Fibroblast of lung (primary cell): ENCODE measurements around the gene CTNNA2. TPM values are rescaled to one million over a fixed set of nuclear protein-coding genes. Genes with fewer than 3 reads are reported as not detected.

Experiments
- DNase-seq, 2 donors: peaks; one replicate each; pipeline versions ENCODE4 v3.0.0 to v3.0.0-alpha.2; 2010; ENCODE audit warnings: low read depth in 2 of 2
- H2AFZ ChIP-seq: 2 replicates; pipeline ENCODE4 v1.5.1; 2012; ENCODE audit warnings: low read length, control low read depth, inconsistent platforms
- H3K27ac ChIP-seq: 2 replicates; pipeline ENCODE4 v1.5.1; 2011; ENCODE audit warnings: low read length, control low read depth; ENCODE audit not compliant: insufficient read depth
- H3K27me3 ChIP-seq: 2 replicates; pipeline ENCODE4 v1.5.1; 2011; ENCODE audit warnings: mild to moderate bottlenecking, low read length; ENCODE audit not compliant: control insufficient read depth, insufficient read depth
- H3K36me3 ChIP-seq: 2 replicates; pipeline ENCODE4 v1.5.1; 2011; ENCODE audit warnings: low read length; ENCODE audit not compliant: control insufficient read depth, insufficient read depth
- H3K4me1 ChIP-seq: 2 replicates; pipeline ENCODE4 v1.5.1; 2011; ENCODE audit warnings: low read length; ENCODE audit not compliant: control insufficient read depth, insufficient read depth; ENCODE audit errors: extremely low read depth
- H3K4me2 ChIP-seq: 2 replicates; pipeline ENCODE4 v1.5.1; 2011; ENCODE audit warnings: low read length, control low read depth; ENCODE audit not compliant: insufficient read depth; ENCODE audit errors: extremely low read depth
- H3K4me3 ChIP-seq, 4 experiments: fragments of 200-600 bp in 1 of 4; sonication (generic) in 1 of 4; replicated peaks in 1 of 4; 2 replicates each; pipeline ENCODE4 v1.5.1; 2011 to 2016; ENCODE audit warnings: low read length in 4 of 4, low read depth in 3 of 4, mild to moderate bottlenecking in 3 of 4, control low read depth in 2 of 4, inconsistent platforms in 1 of 4, mixed read lengths in 1 of 4; ENCODE audit not compliant: insufficient read depth in 1 of 4; ENCODE audit errors: control extremely low read depth in 1 of 4
- H3K79me2 ChIP-seq: 2 replicates; pipeline ENCODE4 v1.5.1; 2012; ENCODE audit warnings: mild to moderate bottlenecking, low read length, inconsistent platforms; ENCODE audit not compliant: control insufficient read depth, insufficient read depth
- H3K9ac ChIP-seq: 2 replicates; pipeline ENCODE4 v1.5.1; 2011; ENCODE audit warnings: mild to moderate bottlenecking, low read length, control low read depth; ENCODE audit not compliant: insufficient read depth
- H3K9me3 ChIP-seq: 2 replicates; pipeline ENCODE4 v1.5.1; 2012; ENCODE audit warnings: low read depth, low read length; ENCODE audit not compliant: control insufficient read depth, insufficient read depth
- H4K20me1 ChIP-seq: 2 replicates; pipeline ENCODE4 v1.5.1; 2011; ENCODE audit warnings: low read length; ENCODE audit not compliant: control insufficient read depth, insufficient read depth; ENCODE audit errors: extremely low read depth
- EZH2 ChIP-seq: IDR thresholded peaks from 2 replicates; pipeline ENCODE4 v1.5.1; 2012; ENCODE audit warnings: low read length, control low read depth, mild to moderate bottlenecking; ENCODE audit errors: missing control alignments
- polyA plus RNA-seq, 2 donors: library from polyadenylated mRNA; depleted of rRNA in 1 of 2; stranded (reverse) in 1 of 2; unstranded in 1 of 2; fragments of >200 nt; gene quantifications; 2 replicates each; pipeline ENCODE4 v1.2.1, GENCODE V29; 2011 to 2012; ENCODE audit warnings: missing spikeins in 1 of 2
- total RNA-seq: library from RNA; depleted of rRNA; stranded (reverse); fragments of >200 nt; gene quantifications from 2 replicates; pipeline ENCODE4 v1.2.1, GENCODE V29; 2014
- TF ChIP-seq, protein P1 (sequence below), 2 donors: IDR thresholded peaks in 1 of 2; conservative IDR thresholded peaks in 1 of 2; 1 replicate in 1 of 2; 2 replicates in 1 of 2; pipeline ENCODE4 v1.5.1; 2011 to 2012; ENCODE audit warnings: low read length in 2 of 2, control low read depth in 1 of 2, inconsistent platforms in 1 of 2, low read depth in 1 of 2, mild to moderate bottlenecking in 1 of 2

Gene CTNNA2
- total and polyA plus RNA-seq, 2 donors (not counting 1 experiment from before 2014, with no cell fraction given): not detected

DNA sequence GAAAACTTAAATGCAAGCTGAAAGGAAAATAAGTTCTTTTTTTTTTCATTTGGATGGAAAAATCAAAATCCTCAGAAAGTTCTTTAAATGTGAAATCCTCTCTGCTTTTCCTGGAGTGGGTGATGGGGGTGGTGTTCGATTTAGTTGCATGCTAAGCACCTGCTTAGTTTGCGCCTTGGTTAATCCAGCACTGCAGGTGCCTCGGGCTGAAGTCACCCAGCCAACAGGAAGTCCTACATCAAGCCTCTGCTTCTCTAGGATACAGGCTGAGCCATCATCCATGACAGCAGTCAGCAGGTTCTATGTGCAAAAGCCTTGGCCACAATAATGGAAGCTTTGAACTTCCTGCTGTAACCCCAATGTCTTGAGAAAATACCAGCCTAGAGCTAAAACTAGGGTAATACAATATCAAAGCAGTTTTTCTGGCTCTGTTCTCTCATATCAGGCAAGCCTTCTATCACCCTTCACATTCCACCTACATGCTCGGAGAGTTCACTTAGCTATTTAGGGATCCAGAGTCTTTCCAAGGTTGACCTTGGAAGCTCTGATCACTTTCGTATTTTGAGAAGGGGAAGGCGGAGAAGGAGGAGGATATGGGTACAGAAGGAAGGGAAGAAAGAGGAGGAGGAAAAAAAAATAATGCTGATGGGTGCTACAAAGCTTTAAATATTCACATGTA, 907.8 kb downstream of the CTNNA2 start:
- no peak overlapping the region for H3K27ac ChIP-seq
- no peaks in the 10 kb centered on the region for H3K27me3 ChIP-seq
- no peaks in the 10 kb centered on the region for H3K9me3 ChIP-seq
- no peak overlapping the region for H3K4me2 ChIP-seq
- TF ChIP-seq EZH2: no peak
- TF ChIP-seq, protein P1, sequence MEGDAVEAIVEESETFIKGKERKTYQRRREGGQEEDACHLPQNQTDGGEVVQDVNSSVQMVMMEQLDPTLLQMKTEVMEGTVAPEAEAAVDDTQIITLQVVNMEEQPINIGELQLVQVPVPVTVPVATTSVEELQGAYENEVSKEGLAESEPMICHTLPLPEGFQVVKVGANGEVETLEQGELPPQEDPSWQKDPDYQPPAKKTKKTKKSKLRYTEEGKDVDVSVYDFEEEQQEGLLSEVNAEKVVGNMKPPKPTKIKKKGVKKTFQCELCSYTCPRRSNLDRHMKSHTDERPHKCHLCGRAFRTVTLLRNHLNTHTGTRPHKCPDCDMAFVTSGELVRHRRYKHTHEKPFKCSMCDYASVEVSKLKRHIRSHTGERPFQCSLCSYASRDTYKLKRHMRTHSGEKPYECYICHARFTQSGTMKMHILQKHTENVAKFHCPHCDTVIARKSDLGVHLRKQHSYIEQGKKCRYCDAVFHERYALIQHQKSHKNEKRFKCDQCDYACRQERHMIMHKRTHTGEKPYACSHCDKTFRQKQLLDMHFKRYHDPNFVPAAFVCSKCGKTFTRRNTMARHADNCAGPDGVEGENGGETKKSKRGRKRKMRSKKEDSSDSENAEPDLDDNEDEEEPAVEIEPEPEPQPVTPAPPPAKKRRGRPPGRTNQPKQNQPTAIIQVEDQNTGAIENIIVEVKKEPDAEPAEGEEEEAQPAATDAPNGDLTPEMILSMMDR (conservative IDR thresholded peaks at IDR 0.05 in 1 of 2, IDR thresholded peaks at IDR 0.05 in 1 of 2; ENCODE audit: low read depth in 1 of 2, low read length in 2 of 2): no peak
- H4K20me1 ChIP-seq: no peaks in the 10 kb centered on the region
- H3K9ac ChIP-seq: no peak overlapping the region
- no peak for DNase-seq
- no peak overlapping the region for H3K4me3 ChIP-seq
- no peaks in the 10 kb centered on the region for H3K4me1 ChIP-seq
- no peaks in the 10 kb centered on the region for H3K79me2 ChIP-seq
- no peaks in the 10 kb centered on the region for H3K36me3 ChIP-seq
- no peak overlapping the region for H2AFZ ChIP-seq

DNA sequence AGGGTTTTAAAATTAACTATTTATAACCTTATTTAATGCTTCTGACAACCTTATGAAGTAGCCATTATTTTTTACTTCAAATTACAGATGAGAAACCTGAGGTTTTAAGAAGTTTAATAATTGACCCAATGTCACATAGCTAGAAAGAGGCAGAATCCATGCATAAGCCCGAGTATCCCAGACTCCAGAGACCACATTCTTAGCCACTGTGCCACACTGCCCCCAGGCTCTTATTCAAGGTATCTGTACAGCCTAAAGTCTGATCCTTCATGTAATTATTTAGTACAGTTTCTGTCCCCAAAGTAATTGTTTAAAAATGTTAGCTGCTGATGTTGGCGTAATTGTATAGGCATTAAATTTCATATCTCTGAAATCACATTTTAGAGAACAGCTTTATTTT, 916.4 kb downstream of the CTNNA2 start:
- H3K4me2 ChIP-seq: no peak overlapping the region
- no peak overlapping the region for H3K9ac ChIP-seq
- no peak overlapping the region for H3K4me3 ChIP-seq
- no peaks in the 10 kb centered on the region for H3K27me3 ChIP-seq
- no peaks in the 10 kb centered on the region for H3K79me2 ChIP-seq
- TF ChIP-seq, protein P1 (conservative IDR thresholded peaks at IDR 0.05 in 1 of 2, IDR thresholded peaks at IDR 0.05 in 1 of 2; ENCODE audit: low read depth in 1 of 2, low read length in 2 of 2): no peak
- TF ChIP-seq EZH2: no peak
- DNase-seq: no peak
- no peaks in the 10 kb centered on the region for H3K9me3 ChIP-seq
- H4K20me1 ChIP-seq: no peaks in the 10 kb centered on the region
- no peak overlapping the region for H2AFZ ChIP-seq
- H3K4me1 ChIP-seq: no peaks in the 10 kb centered on the region
- no peak overlapping the region for H3K27ac ChIP-seq
- no peaks in the 10 kb centered on the region for H3K36me3 ChIP-seq

DNA sequence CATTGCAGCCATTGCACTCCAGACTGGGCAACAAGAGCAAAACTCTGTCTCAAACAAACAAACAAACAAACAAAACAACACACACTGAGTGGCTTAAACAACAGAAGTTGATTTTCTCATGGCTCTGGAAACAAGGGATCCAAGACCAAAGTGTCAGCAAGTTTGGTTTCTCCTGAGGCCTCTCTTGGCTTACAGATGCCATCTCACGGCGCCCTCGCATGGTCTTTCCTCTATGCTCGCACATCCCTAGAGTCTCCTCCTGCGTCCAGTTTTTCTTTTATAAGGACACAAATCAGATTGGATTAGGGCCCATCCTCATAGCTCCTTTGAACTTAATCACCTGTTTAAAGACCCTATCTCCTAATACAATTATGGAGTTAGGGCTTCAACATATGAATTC, 925.1 kb downstream of the CTNNA2 start:
- Histone ChIP-seq H3K27me3 (no peaks in the 10 kb centered on the region), H3K79me2 (no peaks in the 10 kb centered on the region), H4K20me1 (no peaks in the 10 kb centered on the region), H3K36me3 (no peaks in the 10 kb centered on the region), H2AFZ (no peak overlapping the region), H3K4me1 (no peaks in the 10 kb centered on the region), H3K27ac (no peak overlapping the region), H3K4me3 (no peak overlapping the region), H3K9me3 (no peaks in the 10 kb centered on the region), H3K4me2 (no peak overlapping the region), H3K9ac (no peak overlapping the region)
- DNase-seq: no peak
- TF ChIP-seq EZH2: no peak
- TF ChIP-seq, protein P1 (conservative IDR thresholded peaks at IDR 0.05 in 1 of 2, IDR thresholded peaks at IDR 0.05 in 1 of 2; ENCODE audit: low read depth in 1 of 2, low read length in 2 of 2): no peak
